Aorta (tissue), 5 donors: ENCODE results near the gene OR2T2. TPM values are rescaled to one million over a fixed set of nuclear protein-coding genes. Genes with fewer than 3 reads are reported as not detected.
"Not testable (repeated sequence)": the region's sequence is repeated elsewhere in the genome, so short reads cannot be mapped to it uniquely, and the experiment has no call there.

Experiments
- ATAC-seq: fragments of 200-7000 bp; cut with Tn5 transposase; one replicate; pipeline ENCODE4 v1.9.1; 2022; ENCODE audit warnings: moderate library complexity; ENCODE audit not compliant: low FRiP score
- DNase-seq, 2 donors: peaks; one replicate each; pipeline ENCODE4 v3.0.0-alpha.2; 2020
- H3K27ac ChIP-seq, 2 donors: one replicate each; pipeline ENCODE4 v1.5.1; 2013; ENCODE audit warnings: low read length in 2 of 2, mild to moderate bottlenecking in 2 of 2, moderate library complexity in 2 of 2, control low read depth in 1 of 2, inconsistent platforms in 1 of 2, low read depth in 1 of 2
- H3K27me3 ChIP-seq, 2 donors: one replicate each; pipeline ENCODE4 v1.6.1; 2013; ENCODE audit warnings: control low read depth in 1 of 2, low read length in 1 of 2, mild to moderate bottlenecking in 1 of 2, moderate library complexity in 1 of 2; ENCODE audit not compliant: insufficient read depth in 2 of 2, control insufficient read depth in 1 of 2
- H3K36me3 ChIP-seq, 2 donors: one replicate each; pipeline ENCODE4 v1.6.1; 2013; ENCODE audit warnings: control low read depth in 1 of 2, low read length in 1 of 2, mild to moderate bottlenecking in 1 of 2; ENCODE audit not compliant: insufficient read depth in 2 of 2, control insufficient read depth in 1 of 2
- H3K4me1 ChIP-seq, 2 donors: one replicate each; pipeline ENCODE4 v1.6.1; 2013; ENCODE audit warnings: low read length in 2 of 2, control low read depth in 1 of 2, mild to moderate bottlenecking in 1 of 2, moderate library complexity in 1 of 2; ENCODE audit not compliant: insufficient read depth in 2 of 2, control insufficient read depth in 1 of 2
- H3K4me3 ChIP-seq, 2 donors: one replicate each; pipeline ENCODE4 v1.5.1; 2013; ENCODE audit warnings: low read length in 2 of 2, control low read depth in 1 of 2, mild to moderate bottlenecking in 1 of 2
- H3K9me3 ChIP-seq: one replicate; pipeline ENCODE4 v1.6.1; 2013; ENCODE audit warnings: mild to moderate bottlenecking, low read length; ENCODE audit not compliant: control insufficient read depth
- WGBS, 2 donors: extraction: QIAGEN DNeasy Blood & Tissue Kit; methylation state at CpG; one replicate each; pipeline ENCODE4 v1.1.7; 2013; 5-methylcytosine and 5-hydroxymethylcytosine counted together
- intact Hi-C, 2 donors: fragments of 100-400 bp; cut with DNase I; formaldehyde crosslinking; loops; one replicate each; pipeline versions ENCODE4 v1.14.2 to v1.15.0; 2022
- polyA plus RNA-seq, 2 donors: library from polyadenylated mRNA; stranded (reverse); fragments of 200-250 nt; gene quantifications; one replicate each; pipeline ENCODE4 v1.2.3, GENCODE V29; 2013
- total RNA-seq, 2 donors: library from RNA; stranded (reverse); fragmentation: NEBNext Ultra II Directional; extraction: Animal tissue kit (Norgen Biotek cat#: 25700); gene quantifications; one replicate each; pipeline ENCODE4 v1.2.1, GENCODE V29; 2021
- donor health status: healthy with polysubstance abuse.
- donor health status: Bipolar disorder and iron deficiency.
- donor health status: DM: no; HTN: no; CAD: no.
- donor health status: DM: no; HTN: no; CAD: no.
- donor health status: DM: yes; HTN: yes; CAD: no.

OR2T2 gene
- total and polyA plus RNA-seq, 4 donors = not detected

DNA sequence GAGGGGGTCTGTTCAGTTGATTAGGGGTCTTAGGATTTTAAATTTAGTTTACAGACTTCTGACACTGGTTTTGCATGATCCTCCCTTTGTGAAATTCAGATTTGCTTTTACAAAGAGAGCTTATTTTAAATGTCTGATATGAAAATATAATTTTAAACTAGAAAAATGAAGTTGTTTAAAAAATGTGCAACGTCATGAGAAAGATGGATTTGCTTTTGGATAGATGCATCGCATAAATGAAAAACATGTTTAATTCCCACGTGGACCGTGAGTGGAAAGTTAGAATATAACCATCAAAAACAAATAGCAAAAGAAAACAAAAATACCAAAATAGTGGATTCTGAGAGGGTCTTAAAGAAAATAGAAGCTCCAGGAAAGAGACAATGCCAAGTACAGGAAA, 25.7 kb downstream of the OR2T2 start:
- WGBS, 2 donors = 70 to 81% methylated on average over 4 of the region's 4 CpGs
- no peak for DNase-seq
- intact Hi-C loops = no loop called here

DNA sequence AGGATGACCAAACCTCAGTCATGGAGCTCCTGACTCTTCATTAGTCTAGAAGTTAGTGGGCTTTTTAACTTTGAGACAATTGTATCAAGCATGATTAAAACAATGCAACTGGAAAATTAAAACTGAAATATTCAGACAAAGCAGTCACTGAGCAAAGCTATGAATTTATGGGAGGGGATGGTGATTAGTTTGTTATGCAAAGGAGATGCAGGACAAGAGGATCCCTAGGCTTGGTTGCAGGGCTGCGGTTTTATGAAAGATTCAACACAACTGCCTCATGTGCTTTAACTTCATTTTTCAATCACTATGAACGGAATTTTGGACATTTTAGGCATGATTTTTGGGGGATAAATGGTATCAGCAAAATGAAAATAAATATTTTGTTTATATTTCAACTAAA, 26.7 kb downstream of the OR2T2 start:
- H3K4me3 ChIP-seq, H3K4me1 ChIP-seq, ATAC-seq, H3K9me3 ChIP-seq, H3K27ac ChIP-seq, DNase-seq, H3K27me3 ChIP-seq, intact Hi-C loops, H3K36me3 ChIP-seq: not testable (repeated sequence)
- WGBS, 2 donors = 56 to 58% methylated on average over 2 of the region's 2 CpGs

More for the DNA sequence above, 25.7 kb downstream of the OR2T2 start:
- Histone ChIP-seq H3K27ac (no peak overlapping the region), H3K36me3 (no peaks in the 10 kb centered on the region), H3K4me1 (no peaks in the 10 kb centered on the region), H3K4me3 (no peak overlapping the region), H3K9me3 (no peaks in the 10 kb centered on the region), H3K27me3 (no peaks in the 10 kb centered on the region)
- ATAC-seq = no peak

DNA sequence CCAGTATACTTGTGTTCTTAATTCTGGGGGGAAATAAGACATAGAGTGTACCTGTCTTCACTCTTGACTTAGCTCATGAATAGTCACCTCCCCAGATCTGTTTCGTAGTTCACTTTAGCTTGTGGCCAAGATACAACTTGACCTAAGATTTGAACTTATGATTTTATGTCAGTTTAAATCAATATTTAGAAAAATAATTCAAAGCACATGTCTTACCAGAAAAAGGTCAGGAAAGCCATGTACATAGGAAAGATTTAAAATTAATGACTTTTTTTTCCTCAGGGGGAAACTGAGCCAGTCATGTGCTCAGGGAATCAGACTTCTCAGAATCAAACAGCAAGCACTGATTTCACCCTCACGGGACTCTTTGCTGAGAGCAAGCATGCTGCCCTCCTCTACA, 27.6 kb downstream of the OR2T2 start, which contains the start of gene OR2T3:
Gene OR2T3, plus strand, starts transcription at position 301 of the 400 bp plus-strand sequence. Its CDS starts 0 bp downstream, at position 301.
- H3K27me3 ChIP-seq, ATAC-seq, H3K36me3 ChIP-seq, H3K4me1 ChIP-seq, DNase-seq, intact Hi-C loops, H3K9me3 ChIP-seq, H3K4me3 ChIP-seq, H3K27ac ChIP-seq: not testable (repeated sequence)
- WGBS, 2 donors = 44 to 66% methylated on average over 1 to 2 of the region's 2 CpGs

DNA sequence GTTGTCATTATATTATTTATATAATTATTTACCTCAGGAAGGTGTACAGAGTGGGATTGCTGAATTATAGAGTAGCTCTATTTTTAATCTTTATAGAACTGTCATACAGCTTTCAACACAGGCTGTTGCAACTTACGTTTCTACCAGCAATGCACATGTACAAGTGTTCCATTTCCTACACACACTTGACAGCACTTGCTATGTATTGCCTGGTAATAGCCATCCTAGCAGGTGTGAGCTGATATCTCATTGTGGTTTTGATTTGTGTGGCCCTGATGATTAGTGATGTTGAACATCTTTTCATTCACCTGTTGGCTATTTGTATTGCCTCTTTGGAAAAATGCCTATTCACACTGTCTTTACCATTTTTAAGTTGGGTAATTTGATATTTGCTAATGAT, 30.2 kb downstream of the OR2T2 start:
- H3K36me3 ChIP-seq, intact Hi-C loops, DNase-seq, ATAC-seq, H3K27ac ChIP-seq, H3K4me3 ChIP-seq, H3K27me3 ChIP-seq, H3K4me1 ChIP-seq, H3K9me3 ChIP-seq: not testable (repeated sequence)
- no CpG with 5 or more reads among the region's 1 CpG for WGBS, 2 donors

DNA sequence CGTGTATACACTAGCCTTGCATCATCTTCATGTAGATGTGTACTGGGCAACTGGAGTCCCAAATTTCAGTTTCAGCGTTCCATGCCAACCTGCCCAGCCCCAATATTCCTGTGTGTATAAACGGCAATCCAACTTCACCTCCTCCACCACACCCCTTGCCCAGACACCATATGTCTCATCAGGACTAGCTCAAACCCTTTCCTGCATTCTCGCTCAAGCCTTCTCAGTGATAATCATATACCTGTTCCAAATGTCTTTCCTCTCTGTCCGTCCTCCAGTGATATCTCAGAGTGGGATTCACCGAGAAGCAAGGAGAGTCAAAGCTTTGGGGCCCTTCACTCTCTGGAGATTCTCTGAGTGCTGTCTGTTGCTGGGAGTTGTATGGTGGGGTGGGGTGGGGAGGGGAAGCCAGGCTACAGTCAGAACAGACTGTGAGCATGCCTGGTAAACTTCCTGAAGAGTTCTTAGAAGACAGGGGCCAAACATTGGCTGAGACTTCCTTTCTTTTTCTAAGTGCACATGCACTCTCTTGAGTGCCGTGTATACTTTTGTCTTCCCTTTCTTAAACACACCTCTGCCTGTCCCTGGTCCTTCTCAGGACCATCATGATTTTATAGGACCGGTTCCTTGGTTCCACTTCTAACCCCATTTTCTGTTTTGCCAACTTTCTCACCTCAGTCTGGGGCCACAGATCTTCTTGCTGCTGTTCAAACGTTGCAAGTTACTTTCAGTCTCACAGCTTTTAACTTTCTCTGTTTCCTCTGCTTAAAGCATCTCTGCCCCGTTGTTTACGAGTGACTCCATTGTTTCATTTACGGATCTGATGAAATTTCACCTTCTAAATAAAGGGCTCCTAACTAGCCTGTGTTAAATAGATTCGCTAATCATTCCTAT, 36.5 kb downstream of the OR2T2 start:
- intact Hi-C loops, H3K36me3 ChIP-seq, H3K4me1 ChIP-seq, H3K27me3 ChIP-seq, H3K9me3 ChIP-seq, ATAC-seq, H3K4me3 ChIP-seq, DNase-seq, H3K27ac ChIP-seq: not testable (repeated sequence)
- WGBS, 2 donors = 68 to 73% methylated on average over 13 of the region's 13 CpGs

DNA sequence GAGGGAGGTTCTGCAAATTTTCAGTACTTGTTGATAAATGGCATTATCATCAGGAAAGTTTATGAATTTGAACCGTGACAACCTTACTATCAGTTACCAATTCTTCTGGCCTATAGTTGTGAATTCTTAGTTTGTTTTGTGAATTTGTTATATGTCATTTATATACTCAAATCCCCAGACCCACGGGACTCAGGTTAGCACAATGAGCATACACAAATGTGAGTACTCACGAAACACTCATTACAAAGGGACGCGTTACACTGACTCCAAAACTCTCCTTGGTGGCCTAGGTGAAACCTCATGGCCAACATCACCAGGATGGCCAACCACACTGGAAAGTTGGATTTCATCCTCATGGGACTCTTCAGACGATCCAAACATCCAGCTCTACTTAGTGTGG, 42.9 kb downstream of the OR2T2 start, which contains the start of gene OR2T5:
Gene OR2T5, plus strand, starts transcription at position 301 of the 400 bp plus-strand sequence. Its CDS starts 0 bp downstream, at position 301.
- WGBS, 2 donors = 76 to 86% methylated on average over 5 of the region's 6 CpGs
- H3K27me3 ChIP-seq, H3K4me1 ChIP-seq, H3K4me3 ChIP-seq, DNase-seq, H3K36me3 ChIP-seq, H3K27ac ChIP-seq, H3K9me3 ChIP-seq, intact Hi-C loops, ATAC-seq: not testable (repeated sequence)

DNA sequence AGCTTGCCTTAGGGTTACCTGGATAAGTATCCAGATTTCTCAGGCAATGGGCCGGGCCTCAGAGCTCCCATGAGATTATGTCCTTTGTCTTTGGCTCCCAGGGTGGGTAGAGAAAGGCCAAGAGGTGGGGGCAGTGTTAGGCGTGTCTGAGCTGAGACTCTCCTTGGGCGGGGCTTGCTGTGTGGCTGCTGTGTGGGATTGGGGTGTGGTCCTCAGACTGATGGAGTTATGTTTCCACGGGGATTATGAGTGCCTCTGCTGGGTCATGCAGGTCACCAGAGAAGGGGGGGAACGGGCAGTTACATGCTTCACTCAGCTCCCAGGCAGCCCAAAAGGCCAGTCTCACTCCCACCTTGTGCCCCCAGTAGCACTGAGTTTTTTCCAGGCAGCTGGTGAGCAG, 51.2 kb downstream of the OR2T2 start:
- H3K36me3 ChIP-seq, DNase-seq, H3K27me3 ChIP-seq: not testable (repeated sequence)

DNA sequence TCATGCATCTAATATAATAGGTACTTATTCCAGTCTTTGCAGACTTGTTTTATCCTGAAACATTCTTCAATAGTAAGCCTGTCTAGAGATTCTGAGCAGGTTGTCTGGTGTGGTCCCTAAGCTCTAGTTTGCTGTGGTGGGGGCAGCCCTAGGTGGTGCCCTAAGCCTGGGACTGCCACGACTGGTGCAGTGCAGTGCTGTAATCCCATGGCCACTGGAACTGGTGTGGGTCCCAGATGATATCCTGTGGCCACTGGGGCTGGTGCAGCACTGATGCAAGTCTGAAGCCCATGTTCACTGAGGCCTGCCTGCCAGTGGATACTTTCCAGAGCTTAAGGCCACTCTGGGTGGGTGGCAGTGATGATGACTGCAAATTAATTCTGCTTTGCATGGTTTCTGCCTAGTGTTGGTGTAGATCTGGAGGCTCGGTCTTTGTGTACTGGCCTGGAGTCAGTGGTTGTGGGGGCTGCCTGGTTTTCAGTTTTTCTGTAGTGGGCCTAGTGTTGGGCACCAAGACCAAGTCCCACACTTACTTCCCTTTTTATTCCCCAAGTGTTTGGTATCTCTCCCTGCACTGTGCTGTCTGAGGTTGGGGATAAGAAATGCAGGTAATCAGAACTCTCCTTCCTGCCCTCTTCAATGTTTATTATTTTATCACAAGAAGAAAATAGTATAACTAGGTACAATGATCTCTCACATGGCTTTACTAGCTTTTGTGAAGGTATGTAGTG, 55.0 kb downstream of the OR2T2 start:
- peak; percentile 19 for ATAC-seq
- H3K27ac ChIP-seq, intact Hi-C loops, H3K4me1 ChIP-seq, H3K27me3 ChIP-seq, H3K36me3 ChIP-seq, DNase-seq, H3K9me3 ChIP-seq, H3K4me3 ChIP-seq: not testable (repeated sequence)
- WGBS, 2 donors = 78 to 87% methylated on average over 1 of the region's 2 CpGs

More for the DNA sequence above, 51.2 kb downstream of the OR2T2 start:
- H3K9me3 ChIP-seq, H3K27ac ChIP-seq, ATAC-seq, H3K4me1 ChIP-seq, H3K4me3 ChIP-seq, intact Hi-C loops: not testable (repeated sequence)
- no CpG with 5 or more reads among the region's 5 CpGs for WGBS, 2 donors
